Activated T-helper 1 cell treated with anti-CD3 and anti-CD28 coated beads, Interleukin-2, amount 50 U/mL, for 16 hours (primary cell): Measurements from ENCODE around the gene MEMO1.
A peak's percentile ranks its signal among the peaks of the same experiment; 100 is the strongest.
"Not testable (repeated sequence)": the region's sequence is repeated elsewhere in the genome, so short reads cannot be mapped to it uniquely, and the experiment has no call there.

ENCODE experiments used
- DNase-seq, 2 donors: peaks; one replicate each; pipeline ENCODE4 v3.0.0-alpha.2; 2020; ENCODE audit warnings: low read depth in 1 of 2, low spot score in 1 of 2

The MEMO1 gene

GRCh38 chr2:32010670-32011484 is at the start of gene MEMO1:
Gene MEMO1 (minus strand): TSS chr2:32011008. CDS start chr2:32010247, 761 bp downstream.
- peak; percentile 83 to 84 for DNase-seq

DNA sequence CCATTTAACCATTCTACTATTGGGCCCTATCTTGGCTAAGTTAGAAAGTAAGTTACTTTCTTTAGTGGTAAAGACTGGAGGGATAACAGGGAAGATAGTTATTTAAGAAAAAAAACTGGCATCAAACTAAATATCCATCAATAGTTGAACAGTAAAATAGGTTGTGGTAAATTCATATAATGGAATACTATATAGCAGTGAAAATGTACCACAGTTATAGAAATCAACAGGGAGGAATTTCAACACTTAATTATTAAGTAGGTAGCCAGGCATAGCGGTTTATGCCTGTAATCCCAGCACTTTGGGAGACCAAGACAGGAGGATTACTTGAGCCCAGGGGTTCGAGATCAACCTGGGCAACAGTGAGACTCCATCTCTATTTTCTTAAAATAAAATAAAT is 49.5 kb upstream of the MEMO1 start:
- no peak for DNase-seq

- DNase-seq: no peak
Observed at GRCh38 chr2:32058130-32058529, 47.3 kb upstream of the MEMO1 start.

GRCh38 chr2:32054583-32054982 is 43.8 kb upstream of the MEMO1 start:
- not testable (repeated sequence) for DNase-seq

GRCh38 chr2:32051836-32052439 is 41.1 kb upstream of the MEMO1 start:
- no peak for DNase-seq

GRCh38 chr2:32043561-32043960 is 32.8 kb upstream of the MEMO1 start:
- DNase-seq: no peak

GRCh38 chr2:32039447-32040219 is 28.8 kb upstream of the MEMO1 start, which contains the start of gene DPY30:
Gene DPY30 (minus strand): TSS chr2:32039805. CDS start chr2:32039456, 349 bp downstream.
- DNase-seq: peak; percentile 78 to 79

DNA sequence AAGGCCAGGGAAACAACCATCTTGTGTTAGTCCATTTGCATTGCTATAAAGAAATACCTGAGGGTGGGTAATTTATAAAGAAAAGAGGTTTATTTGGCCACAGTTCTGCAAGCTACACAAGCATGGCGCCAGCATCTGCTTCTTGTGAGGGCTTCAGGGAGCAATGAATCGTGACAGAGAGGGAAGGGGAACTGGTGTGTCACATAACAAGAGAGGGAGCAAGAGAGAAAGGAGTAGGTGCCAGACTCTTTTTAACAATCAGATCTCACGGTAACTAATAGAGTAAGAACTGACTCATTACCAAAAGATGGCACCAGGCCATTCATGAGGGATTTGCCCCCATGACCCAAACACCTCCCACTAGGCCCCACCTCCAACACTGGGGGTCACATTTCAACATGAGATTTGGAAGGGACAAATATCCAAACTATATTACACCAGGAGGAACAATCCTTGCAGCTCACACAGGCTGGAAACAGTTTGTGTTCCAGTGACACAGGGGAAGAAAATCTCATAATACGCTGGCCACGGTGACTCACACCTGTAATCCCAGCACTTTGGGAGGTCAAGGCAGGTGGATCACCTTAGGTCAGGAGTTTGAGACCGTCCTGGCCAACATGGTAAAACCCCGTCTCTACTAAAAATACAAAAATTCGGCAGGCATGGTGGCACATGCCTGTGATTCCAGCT is 23.5 kb upstream of the MEMO1 start:
- not testable (repeated sequence) for DNase-seq

- DNase-seq: not testable (repeated sequence)
Observed at GRCh38 chr2:32018789-32019482, 8.1 kb upstream of the MEMO1 start.

DNA sequence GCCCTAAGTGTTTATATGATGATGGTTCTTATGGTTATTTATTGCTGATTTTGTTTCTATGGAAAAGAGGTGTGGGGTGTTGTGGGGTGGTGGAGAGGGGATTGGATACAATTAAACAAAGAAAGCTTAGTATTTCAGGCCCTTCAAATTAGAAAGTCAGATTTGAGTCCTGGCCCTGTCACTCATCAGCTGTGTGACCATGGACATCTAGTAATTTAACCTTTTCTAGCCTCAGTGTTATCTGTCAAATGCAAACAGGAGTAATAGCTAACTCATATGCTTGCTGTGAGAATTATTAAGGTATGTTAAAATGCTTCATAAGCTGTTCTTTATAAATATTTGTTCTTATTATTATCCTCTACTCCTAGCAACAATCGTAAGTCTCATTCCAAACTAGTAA is 2.1 kb upstream of the MEMO1 start:
- DNase-seq: no peak

GRCh38 chr2:32011485-32011960 is 715 bp upstream of the MEMO1 start:
- no peak for DNase-seq

GRCh38 chr2:32010280-32010669 is 533 bp downstream of the MEMO1 start:
- DNase-seq: peak; percentile 39 to 54

GRCh38 chr2:32009516-32010256 is 1.1 kb downstream of the MEMO1 start:
- DNase-seq: peak; percentile 9 to 12

- peak in 1 of 2 donors; percentile 4 for DNase-seq
Observed at GRCh38 chr2:32008805-32009515, 1.8 kb downstream of the MEMO1 start.

DNA sequence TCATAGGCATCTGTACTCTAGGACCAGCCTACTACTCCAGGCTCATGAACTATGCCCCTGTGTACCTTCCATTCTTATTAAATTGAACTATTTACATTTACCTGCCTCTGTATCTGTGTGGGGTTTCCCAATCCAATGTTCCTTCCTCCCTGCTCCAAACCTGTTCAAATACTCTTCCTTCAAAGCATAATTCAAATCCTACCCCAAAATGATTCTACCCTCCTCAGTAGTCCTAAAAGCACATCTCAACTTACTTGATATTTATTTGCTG is 3.8 kb downstream of the MEMO1 start:
- no peak for DNase-seq

DNA sequence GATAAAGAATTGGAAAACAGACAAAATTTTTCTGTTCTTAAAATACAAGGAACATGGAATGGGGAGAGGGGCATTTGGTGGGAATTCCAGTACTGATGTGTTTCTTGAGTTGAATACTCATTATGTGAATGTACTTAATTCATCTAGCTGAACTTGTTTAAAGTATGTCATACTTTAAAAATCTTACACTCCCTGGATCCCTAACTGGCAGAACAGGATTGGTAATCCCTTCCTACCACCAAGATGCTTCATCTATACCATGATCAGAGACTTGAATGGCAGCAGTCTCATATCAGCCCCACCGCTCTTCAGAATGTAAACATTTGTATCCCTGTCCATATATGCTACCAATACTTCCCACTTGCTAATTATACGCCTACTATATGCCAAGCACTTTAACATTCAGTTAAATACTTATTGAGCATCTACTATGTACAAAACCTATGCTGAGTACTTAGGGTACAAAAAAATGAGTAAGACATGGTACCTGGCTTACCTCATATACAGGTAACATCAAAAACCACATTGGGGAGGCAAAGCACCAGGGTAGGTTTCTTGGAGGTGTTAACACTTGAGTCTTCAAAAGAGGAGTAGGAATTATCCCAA is 5.3 kb downstream of the MEMO1 start:
- no peak for DNase-seq

DNA sequence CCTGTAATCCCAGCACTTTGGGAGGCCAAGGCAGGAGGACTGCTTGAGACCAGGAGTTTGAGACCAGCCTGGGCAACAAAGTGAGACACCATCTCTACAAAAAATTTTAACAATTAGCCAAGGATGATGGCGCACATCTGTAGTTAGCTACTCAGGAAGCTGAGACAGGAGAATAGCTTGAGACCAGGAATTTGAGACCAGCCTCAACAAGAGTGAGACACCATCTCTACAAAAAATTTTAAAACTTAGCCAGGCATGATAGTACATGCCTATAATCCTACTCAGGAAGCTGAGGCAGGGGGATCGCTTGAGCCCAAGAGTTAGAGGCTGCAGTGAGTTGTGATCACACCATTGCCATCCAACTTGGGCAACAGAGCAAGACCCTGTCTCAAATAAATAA is 7.0 kb downstream of the MEMO1 start:
- DNase-seq: no peak

GRCh38 chr2:32002406-32002805 is 8.4 kb downstream of the MEMO1 start:
- no peak for DNase-seq

DNA sequence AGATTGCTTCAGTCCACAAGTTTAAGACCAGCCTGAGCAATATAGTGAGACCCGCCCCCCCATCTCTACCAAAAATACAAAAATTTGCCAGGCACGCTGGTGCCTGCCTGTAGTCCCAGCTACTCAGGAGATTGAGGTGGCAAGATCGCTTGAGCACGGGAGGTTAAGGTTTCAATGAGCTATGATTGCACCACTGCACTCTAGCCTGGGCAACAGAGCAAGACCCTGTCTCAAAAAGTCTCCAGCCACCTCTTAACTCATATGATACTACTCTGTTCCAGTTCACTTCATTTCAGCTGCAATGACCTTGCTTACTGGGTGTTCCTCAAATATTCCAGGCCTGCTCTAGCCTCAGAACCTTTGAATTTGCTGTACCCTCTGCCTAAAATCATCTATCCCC is 11.4 kb downstream of the MEMO1 start:
- no peak for DNase-seq
